Kidney glomerular epithelial cell (primary cell): ENCODE results near the gene NIPSNAP2.
"Not testable (repeated sequence)": the region's sequence is repeated elsewhere in the genome, so short reads cannot be mapped to it uniquely, and the experiment has no call there.

Source experiments
- DNase-seq: peaks from one replicate; lab custom pipeline; 2025; lab: John Stamatoyannopoulos, UW

The NIPSNAP2 gene

DNA sequence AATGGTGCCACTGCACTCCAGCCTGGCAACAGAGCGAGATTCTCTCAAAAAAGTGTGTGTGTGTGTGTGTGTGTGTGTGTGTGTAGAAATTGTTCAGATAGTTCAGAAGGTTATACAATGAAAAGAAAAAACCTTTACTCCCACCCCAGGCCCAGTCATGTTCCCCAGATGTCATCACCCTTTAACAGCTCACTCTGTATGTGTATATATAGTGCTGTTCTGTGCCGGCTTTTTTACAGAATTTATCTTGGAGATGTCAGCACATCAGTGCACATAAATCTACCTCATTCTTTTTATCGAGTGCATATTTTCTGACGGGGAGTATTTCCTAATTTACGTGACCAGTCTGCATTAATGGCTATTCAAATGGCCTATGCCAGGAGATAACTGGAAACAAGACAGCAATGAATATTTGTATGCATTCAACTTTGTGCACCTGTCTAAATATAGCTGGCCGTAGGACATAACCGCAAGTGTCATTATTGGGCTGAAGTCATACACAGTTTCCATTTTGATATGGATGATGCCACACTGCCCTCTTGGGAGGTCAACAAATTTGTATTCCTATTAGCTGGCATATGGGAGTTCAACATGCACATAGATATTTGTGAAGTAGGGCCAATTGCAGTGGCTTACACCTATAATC, 11.7 kb downstream of the NIPSNAP2 start:
- no peak for DNase-seq

GRCh38 chr7:55977831-55978230, 13.4 kb downstream of the NIPSNAP2 start:
- DNase-seq: no peak

GRCh38 chr7:55980266-55980665, 15.9 kb downstream of the NIPSNAP2 start:
- DNase-seq: no peak

DNA sequence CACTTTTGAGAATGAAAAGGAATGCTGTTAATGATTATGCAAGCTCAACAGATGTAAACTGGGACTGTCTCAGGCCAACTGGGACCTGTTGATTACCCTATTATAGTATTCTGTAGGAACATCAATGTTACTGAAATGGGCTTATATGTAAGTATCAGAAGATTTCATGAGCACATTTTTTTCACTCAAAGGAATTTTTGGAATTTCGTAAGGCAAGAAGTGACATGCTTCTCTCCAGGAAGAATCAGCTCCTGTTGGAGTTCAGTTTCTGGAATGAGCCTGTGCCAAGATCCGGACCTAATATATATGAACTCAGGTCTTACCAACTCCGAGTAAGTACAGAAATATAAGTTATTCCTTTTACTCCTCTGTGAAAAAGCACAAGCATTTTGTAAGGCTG, 19.2 kb downstream of the NIPSNAP2 start:
- DNase-seq: no peak

GRCh38 chr7:55992346-55992745, 28.0 kb downstream of the NIPSNAP2 start:
- no peak for DNase-seq

DNA sequence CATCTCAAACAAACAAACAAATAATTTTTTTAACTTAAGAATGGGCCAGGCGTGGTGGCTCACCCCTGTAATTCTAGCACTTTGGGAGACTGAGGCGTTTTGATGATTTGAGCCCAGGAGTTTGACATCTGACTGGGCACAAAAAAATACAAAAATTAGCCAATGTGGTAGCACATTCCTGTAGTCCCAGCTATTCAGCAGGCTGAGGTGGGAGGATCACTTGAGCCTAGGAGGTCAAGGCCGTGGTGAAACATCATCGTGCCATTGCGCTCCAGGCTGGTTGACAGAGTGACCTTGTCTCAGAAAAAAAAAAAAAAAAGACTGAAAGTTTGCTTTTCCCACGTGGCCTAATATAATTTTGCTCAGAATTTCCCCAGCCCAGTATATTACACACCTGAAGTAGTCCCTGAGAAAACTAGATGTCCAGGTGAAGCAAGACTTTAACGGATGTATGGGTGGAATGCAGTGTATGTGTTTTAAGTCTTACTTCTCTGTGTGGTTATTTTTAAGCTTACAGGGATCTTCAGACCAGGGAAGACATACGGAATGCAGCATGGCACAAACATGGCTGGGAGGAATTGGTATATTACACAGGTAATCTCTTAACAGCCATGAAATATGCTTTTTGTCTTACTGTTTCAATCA, 32.6 kb downstream of the NIPSNAP2 start:
- DNase-seq: no peak

DNA sequence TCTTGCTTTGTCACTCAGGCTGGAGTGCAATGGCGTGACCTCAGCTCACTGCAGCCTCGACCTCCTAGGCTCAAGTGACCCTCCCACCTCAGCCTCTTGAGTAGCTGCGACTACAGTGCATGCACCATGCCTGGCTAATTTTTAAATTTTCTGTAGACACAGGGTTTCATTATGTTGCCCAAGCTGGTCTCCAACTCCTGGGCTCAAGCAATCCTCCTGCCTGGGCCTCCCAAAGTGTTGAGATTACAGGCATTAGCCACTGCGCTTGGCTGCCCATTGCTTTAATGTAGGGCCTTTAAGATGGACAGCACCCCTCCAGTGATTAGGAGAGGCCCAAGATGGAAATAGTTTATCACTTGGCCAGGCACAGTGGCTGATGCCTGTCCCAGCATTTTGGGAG, 39.4 kb downstream of the NIPSNAP2 start:
- no peak for DNase-seq

DNA sequence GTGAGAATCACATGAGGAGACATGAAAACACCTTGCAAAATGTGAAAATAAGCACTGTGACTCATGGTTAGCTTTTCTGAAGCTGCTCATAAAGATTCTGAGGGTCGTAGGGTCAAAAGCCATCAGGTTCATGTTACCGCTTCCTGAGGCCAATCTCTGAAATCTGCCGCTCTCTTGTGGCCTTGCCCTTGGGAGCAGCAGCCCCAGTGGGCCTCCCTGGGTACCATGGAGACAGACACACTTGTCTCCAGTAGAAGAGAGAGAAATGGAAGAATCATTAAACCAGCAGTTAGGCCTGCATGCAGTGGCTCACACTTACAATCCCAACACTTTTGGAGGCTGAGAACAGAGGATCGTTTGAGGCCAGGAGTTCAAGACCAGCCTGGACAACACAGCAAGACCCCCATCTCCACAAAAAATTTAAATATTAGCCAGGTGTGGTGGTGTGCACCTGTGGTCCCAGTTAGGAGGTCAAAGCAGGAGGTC, 42.8 kb downstream of the NIPSNAP2 start:
- DNase-seq: no peak

DNA sequence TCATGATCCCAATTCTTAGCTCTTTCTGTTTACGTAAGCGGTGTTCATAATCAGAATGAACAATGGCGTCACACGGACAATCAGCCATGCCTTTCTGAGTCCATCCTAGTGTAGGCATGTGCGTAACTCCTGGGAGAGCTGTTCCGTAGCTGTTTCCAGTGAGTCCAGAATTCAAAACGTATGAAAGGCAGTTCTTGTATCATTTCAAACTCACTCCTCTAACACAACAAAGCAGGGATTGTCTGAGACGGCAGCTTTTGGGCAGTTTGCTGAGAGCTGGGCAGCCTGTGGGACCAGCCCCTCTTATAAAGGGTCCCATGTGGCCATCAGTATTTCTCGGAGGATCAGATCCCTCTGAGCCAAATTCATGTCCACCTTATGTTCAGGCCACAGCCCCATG, 43.5 kb downstream of the NIPSNAP2 start:
- DNase-seq: no peak

DNA sequence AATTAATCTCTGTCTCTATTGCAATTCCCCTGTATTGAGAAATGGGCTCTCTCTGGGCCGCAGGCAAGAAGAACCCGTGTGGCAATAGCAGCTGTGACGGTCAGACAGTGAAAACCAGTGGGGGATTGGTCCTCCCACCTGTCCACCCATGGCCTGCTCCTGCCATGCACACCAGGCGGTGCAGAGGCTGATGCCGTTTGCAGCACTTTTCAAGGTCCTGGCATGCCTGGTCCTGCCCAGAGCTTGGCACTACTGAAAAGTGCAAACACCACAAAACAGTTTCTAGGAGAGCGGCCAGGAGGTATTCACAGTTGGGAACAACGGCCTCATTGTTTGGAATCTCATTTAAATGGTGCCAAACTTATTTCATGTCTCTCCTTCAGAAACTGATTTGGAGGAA, 45.3 kb downstream of the NIPSNAP2 start:
- no peak for DNase-seq

- DNase-seq: not testable (repeated sequence)
These were observed 52.6 kb downstream of the NIPSNAP2 start for GRCh38 chr7:56017015-56017414.

DNA sequence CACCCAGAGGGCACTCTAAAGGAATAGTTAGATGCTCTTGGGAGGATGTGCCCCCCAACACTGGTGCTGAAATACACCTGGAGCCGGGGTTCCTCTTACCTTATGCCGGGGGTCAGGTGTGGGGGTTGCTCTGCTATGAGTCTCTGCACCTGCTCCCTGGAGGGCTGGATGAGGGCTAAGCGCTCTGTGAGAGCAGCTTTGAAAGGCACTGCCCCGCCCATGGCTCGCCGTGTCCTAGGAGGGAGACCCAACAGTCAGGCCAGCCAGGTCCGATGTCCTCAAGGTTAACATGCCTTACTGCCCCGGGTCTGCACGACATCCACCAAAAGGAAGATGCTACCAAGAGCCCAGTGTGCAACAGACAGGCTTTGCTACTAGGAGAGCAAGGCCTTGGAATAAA, 55.1 kb downstream of the NIPSNAP2 start:
- DNase-seq: no peak

DNA sequence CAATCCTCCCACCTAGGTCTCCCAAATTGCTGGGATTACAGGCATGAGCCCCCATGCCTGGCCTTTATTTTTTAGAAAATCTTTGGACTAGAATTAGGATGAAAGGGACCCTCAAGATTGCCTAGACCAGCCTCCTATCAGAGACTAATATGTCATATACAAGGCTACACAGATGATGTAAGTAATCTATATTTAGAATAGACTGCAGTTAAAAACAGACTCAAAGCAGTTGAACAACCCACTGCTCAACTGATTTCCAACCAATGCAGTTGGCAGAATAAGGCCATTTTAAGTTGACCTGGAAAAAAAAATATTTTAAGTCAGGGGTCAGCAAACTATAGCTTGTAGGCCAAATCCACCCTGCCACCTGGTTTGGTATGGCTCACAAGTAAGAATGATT, 59.1 kb downstream of the NIPSNAP2 start:
- DNase-seq: no peak

- no peak for DNase-seq
These were observed 62.2 kb downstream of the NIPSNAP2 start for GRCh38 chr7:56026538-56026937.

DNA sequence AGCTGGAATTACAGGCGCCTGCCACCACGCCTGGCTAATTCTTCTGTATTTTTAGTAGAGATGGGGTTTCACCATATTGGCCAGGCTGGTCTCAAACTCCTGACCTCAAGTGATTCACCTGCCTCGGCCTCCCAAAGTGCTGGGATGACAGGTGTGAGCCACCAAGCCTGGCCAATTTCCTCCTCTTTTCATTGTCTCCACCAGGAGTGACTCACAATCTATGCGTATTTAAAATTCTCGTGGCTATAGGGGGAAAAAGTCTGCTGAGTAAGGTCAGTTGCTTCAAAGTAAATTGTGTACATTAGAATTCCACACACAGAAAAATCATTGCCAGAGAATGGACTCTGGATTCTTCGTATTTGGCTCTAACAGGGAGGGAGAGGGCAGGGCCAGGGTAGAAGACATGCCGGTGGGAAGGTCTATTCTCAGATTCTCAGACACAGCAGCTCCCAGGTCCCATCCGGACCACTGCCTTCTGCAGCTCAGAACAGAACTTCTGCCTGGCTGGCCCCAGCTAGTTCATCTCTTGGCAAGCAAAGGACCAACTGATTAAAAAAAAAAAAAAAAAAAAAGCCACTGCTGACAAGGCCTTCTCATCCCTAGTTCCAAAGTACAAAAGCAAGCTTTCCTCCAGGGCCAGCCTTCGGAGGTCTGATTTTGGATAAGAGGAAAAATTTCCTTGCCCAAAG, 64.7 kb downstream of the NIPSNAP2 start:
- DNase-seq: no peak

- no peak for DNase-seq
These were observed 66.0 kb downstream of the NIPSNAP2 start for GRCh38 chr7:56030340-56030739.

- not testable (repeated sequence) for DNase-seq
These were observed 67.2 kb downstream of the NIPSNAP2 start for GRCh38 chr7:56031556-56031955.

GRCh38 chr7:56032578-56032977, 68.2 kb downstream of the NIPSNAP2 start:
- DNase-seq: not testable (repeated sequence)

GRCh38 chr7:56033671-56034432, 69.5 kb downstream of the NIPSNAP2 start:
- peak; percentile 78 for DNase-seq

GRCh38 chr7:56040730-56041129, 76.3 kb downstream of the NIPSNAP2 start:
- peak; percentile 13 for DNase-seq

- not testable (repeated sequence) for DNase-seq
These were observed 81.4 kb downstream of the NIPSNAP2 start for GRCh38 chr7:56045758-56046157.

- DNase-seq: peak; percentile 88
These were observed 82.5 kb downstream of the NIPSNAP2 start for GRCh38 chr7:56046721-56047445.
